Activated CD8-positive, alpha-beta memory T cell treated with anti-CD3 and anti-CD28 coated beads, Interleukin-2, amount 50 U/mL, for 48 hours (primary cell): ENCODE data around the gene TMEM87B.
"Not testable (repeated sequence)": the region's sequence is repeated elsewhere in the genome, so short reads cannot be mapped to it uniquely, and the experiment has no call there.

Experiments used
- DNase-seq: peaks from one replicate; pipeline ENCODE4 v3.0.0-alpha.2; 2020

TMEM87B gene

GRCh38 chr2:112075490-112076260 lies 20.6 kb downstream of the TMEM87B start:
- DNase-seq = no peak

- DNase-seq = no peak
Observed at GRCh38 chr2:112077814-112078213, 22.7 kb downstream of the TMEM87B start.

DNA sequence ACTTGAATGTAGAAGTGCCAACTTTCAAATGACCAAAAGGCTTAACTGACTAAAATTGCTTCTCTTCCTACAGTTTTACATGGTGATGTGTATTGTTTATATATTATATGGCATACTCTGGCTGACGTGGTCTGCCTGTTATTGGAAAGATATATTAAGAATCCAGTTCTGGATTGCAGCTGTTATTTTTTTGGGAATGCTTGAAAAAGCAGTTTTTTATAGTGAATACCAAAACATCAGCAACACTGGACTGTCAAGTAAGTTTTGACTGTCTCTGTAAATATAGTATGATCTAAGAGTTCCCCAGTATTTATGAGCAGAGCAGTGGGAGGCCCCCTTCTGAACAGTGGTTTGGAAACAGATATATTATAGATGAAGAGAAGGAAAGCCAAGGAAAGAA lies 26.2 kb downstream of the TMEM87B start:
- DNase-seq = no peak

- DNase-seq = no peak
Observed at GRCh38 chr2:112084689-112085374, 29.8 kb downstream of the TMEM87B start.

DNA sequence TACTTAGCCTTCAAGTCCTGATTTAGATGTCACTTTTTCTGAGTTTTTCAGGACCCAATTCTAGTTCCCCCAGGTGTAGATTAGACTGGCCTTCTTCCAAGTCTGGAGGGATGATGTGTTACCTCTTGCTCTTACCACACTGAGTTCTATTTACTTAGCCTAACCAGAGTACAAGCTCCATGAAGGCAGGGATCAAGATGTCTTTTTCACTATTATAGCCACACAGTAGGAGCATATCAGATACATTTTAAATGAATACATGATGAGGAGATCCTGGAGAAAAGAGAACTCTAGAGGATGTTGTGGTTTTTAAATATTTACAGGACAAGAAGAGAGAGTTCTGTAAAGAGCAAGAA lies 30.3 kb downstream of the TMEM87B start:
- no peak for DNase-seq

GRCh38 chr2:112085916-112086669 lies 31.0 kb downstream of the TMEM87B start:
- DNase-seq = no peak

DNA sequence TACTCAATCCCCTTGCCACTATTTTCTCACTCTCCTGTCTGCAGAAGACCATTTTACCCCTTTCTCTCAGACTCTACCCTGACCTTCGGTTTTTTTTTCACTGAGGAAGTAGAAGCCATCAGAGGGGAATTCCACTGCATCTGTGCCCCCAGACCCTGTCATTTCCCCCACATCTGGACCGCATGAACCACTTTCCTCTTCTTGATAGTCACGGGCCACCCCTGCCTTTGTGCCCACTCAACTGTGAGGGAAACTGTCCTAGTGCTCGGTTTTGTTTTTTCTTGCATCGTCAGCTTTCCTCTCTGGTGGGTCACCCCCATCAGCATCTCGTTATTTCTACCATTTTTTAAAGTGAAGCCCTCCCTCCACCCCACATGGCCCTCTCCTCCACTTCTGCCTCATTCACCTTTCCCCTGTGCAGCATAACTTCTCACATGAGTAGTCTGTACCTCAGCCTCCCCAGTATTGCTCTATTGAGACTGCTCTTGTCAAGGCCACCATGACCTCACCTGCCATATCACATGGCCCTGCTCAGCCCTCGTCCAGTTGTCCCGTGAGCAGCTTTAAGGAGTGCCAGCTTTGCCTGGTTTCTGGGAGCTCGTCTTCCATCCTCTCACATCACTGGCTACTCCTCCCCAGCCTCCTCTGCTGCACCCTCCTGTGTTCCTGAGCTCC lies 32.4 kb downstream of the TMEM87B start:
- no peak for DNase-seq

DNA sequence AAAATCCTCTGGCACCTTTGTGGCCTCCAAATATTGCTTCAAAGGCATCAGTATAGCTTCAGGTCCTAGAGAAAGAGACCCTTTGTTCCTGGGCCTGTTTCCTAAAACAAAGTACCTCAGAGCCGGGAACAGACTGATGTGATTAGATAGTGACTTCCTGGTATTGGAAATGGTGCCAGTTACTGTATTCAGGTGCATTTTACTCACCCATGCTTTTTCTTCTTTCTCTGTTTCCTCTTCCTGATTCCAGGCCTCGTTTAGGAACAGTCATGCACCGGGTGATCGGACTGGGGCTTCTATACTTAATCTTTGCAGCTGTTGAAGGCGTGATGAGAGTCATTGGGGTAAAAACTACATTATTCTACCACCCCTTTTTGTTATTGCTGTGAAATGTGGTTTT lies 34.3 kb downstream of the TMEM87B start:
- no peak for DNase-seq

DNA sequence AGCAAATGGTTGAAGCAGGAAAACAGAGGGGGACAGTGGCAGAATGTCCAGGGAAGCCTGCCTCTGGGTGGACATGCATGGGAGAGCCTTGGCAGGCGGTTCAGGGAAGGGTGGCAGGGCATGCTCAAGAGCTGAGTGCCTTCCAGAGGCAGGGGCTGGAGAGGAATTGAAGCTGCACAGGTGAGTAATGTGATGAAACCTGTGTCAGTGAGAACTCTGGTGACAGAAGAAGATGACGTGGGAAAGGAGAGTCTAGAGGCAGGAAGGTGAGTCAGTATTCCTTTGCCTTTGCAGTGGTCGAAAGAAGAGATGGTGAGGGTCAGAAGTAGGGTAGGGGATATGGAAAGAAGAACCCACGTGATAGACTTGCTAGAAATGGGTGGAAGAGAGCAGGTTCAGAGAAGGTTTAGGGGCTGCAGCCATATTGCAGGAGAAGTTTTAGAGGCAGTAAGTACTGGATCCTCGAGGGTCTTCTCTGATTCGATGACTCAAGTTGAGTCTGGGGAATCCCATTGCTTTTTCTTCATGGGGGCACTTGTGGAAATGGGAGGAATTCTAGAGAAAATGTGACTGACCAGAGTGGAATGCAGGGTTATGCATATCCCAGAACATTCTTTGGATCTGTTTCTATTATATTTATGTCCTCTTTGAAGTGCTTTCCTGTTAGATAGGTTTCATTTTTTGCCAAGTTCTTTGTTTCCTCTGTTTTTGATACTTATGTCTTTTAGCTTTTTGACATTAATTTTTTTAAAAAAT lies 37.4 kb downstream of the TMEM87B start:
- no peak for DNase-seq

DNA sequence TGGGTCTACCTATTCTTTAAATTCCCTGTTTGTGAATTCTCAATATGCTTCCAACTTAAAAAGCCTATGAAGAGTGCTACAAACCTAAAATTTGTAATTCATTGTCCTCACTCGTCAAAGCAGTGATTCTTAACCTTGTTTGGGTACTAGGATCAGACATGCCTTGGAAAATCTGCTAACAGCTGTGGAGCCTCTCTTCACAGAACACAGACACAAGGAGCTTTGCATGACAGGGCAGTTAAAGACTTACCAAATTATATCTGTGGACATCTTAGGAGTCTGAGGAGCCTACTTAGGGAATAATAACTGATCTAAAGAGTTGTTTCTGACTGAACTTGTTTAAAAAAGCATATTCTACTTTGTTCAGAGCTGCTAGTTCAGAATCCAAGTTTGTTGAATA lies 38.1 kb downstream of the TMEM87B start:
- DNase-seq = no peak

- no peak for DNase-seq
Observed at GRCh38 chr2:112095681-112096080, 40.6 kb downstream of the TMEM87B start.

DNA sequence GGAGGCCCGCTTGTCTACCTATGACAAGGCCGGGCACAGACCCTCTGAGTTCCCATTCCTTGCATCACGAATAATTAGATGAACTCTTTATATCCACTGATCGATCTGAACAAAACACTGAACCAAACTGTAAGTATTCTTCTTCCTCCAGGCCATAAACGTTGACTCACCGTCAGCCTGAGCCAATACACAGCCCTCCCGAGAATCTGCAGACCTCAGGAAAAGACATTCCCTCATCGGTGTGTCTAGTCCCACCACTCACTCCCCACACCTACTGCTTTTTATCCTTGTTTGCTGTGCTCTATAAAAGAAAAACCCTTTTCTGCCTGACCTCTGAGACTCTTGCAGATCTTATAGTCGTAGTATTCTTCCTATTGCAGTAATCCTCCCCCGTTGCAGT lies 41.0 kb downstream of the TMEM87B start:
- DNase-seq = no peak

GRCh38 chr2:112108178-112108832 lies 53.2 kb downstream of the TMEM87B start:
- no peak for DNase-seq

- DNase-seq = no peak
Observed at GRCh38 chr2:112109278-112109677, 54.2 kb downstream of the TMEM87B start.

DNA sequence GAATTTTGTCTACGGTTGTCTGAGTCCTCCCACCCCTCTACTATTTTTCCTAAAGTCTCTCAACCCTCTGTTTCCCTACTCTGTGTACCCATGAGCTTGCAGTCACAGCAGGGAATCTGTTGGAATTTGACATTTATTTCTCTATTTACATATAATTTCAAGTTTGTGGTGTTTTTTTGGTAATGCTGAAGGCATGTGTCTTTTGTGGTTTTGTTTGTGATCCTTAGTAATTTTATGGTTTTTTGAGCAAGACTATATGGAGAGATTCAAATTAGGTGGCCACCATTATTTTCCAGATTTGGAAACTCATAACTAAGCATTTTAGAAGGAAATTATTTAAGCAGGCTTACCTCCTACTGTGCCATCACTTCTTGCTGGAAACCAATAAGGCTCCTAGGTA lies 55.9 kb downstream of the TMEM87B start:
- DNase-seq = no peak

DNA sequence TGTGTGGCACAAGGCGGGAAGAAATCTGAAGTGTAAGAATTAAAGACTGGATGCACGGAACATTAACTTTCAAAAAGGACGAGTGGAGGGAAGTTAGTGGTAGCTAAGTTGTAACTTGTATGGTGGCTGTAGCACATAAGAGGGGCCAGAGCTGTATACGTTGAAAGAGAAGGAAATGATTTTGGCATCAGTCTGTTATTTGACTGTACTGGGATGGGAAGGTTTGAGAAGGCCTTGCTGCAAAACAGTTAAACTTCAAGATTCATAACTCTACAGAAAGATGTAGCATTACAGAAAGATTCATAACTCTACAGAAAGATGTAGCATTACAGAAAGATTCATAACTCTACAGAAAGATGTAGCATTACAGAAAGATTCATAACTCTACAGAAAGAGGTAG lies 58.3 kb downstream of the TMEM87B start:
- DNase-seq = not testable (repeated sequence)

GRCh38 chr2:112118148-112118547 lies 63.1 kb downstream of the TMEM87B start:
- DNase-seq = no peak

GRCh38 chr2:112121682-112122254 lies 66.7 kb downstream of the TMEM87B start:
- no peak for DNase-seq

DNA sequence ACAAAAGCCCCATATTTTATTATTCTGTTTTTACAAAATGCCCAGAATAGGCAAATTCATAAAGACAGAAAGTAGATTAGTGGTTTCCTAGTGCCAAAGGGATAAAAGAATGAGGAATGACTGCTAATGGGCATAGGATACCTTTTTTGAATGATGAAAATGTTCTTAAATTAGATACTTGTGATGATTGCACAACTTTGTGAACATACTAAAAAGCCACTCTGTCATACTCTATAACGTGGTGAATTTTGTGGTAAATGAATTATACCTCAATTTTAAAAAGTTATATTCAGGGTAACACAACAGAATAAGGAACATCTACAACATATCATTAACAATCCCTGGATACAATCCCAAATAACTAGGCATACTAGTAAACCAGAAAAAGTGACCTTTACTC lies 74.0 kb downstream of the TMEM87B start:
- no peak for DNase-seq

- no peak for DNase-seq
Observed at GRCh38 chr2:112133344-112133743, 78.3 kb downstream of the TMEM87B start.

DNA sequence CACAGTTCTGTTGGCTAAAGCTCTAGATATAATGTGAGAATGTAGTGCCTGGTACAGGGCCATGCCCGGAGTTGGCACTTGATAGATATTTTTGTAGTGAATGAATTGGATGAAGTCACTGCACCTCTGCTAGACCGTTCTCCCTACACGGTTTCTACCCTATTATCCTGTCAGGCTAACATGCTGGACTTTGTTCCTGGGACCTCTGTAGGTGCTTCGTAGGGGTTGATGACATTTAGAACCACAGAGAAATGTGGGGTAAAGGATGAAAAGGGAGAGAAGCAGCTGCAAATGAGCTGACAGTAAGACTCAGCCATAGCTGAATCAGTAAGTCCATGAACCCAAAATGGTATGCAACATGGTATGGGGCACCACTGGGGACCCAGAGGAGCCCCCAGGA lies 79.1 kb downstream of the TMEM87B start:
- no peak for DNase-seq

- DNase-seq = no peak
Observed at GRCh38 chr2:112136096-112136495, 81.0 kb downstream of the TMEM87B start.
